IPS-18a (cell line): ENCODE measurements around the gene DRD4.

Experiments
- H3K27ac ChIP-seq: one replicate; pipeline ENCODE4 v1.5.1; 2013; ENCODE audit warnings: low read length
- H3K27me3 ChIP-seq: one replicate; pipeline ENCODE4 v1.6.1; 2013; ENCODE audit warnings: mild to moderate bottlenecking, low read length; ENCODE audit not compliant: control insufficient read depth, insufficient read depth
- H3K36me3 ChIP-seq: one replicate; pipeline ENCODE4 v1.6.1; 2013; ENCODE audit warnings: low read depth, low read length; ENCODE audit not compliant: control insufficient read depth
- H3K4me1 ChIP-seq: one replicate; pipeline ENCODE4 v1.6.1; 2013; ENCODE audit warnings: low read depth, low read length; ENCODE audit not compliant: control insufficient read depth
- H3K4me3 ChIP-seq: one replicate; pipeline ENCODE4 v1.5.1; 2013; ENCODE audit warnings: low read length
- H3K9ac ChIP-seq: one replicate; pipeline ENCODE4 v1.6.1; 2013; ENCODE audit warnings: mild to moderate bottlenecking, low read length, moderate library complexity
- H3K9me3 ChIP-seq: one replicate; pipeline ENCODE4 v1.6.1; 2013; ENCODE audit warnings: low read depth, low read length; ENCODE audit not compliant: control insufficient read depth

Gene DRD4

GRCh38 chr11:598005-598680 is 38.9 kb upstream of the DRD4 start:
- no peak overlapping the region for H3K9ac ChIP-seq
- no peaks in the 10 kb centered on the region for H3K9me3 ChIP-seq
- H3K4me3 ChIP-seq, result no peak overlapping the region
- H3K27me3 ChIP-seq, result no peaks in the 10 kb centered on the region
- peaks cover 64% of the 10 kb centered on the region for H3K36me3 ChIP-seq
- no peaks in the 10 kb centered on the region for H3K4me1 ChIP-seq
- H3K27ac ChIP-seq, result no peak overlapping the region

- Histone ChIP-seq H3K4me1 (no peaks in the 10 kb centered on the region), H3K36me3 (peaks cover 69% of the 10 kb centered on the region), H3K27ac (no peak overlapping the region), H3K9ac (no peak overlapping the region), H3K9me3 (no peaks in the 10 kb centered on the region), H3K27me3 (no peaks in the 10 kb centered on the region), H3K4me3 (no peak overlapping the region)
Observed at GRCh38 chr11:601573-602245, 35.4 kb upstream of the DRD4 start.

GRCh38 chr11:603154-603553 is 33.9 kb upstream of the DRD4 start:
- no peak overlapping the region for H3K4me3 ChIP-seq
- no peaks in the 10 kb centered on the region for H3K9me3 ChIP-seq
- no peak overlapping the region for H3K9ac ChIP-seq
- H3K27me3 ChIP-seq, result no peaks in the 10 kb centered on the region
- H3K4me1 ChIP-seq, result no peaks in the 10 kb centered on the region
- no peak overlapping the region for H3K27ac ChIP-seq
- peaks cover 83% of the 10 kb centered on the region for H3K36me3 ChIP-seq

- Histone ChIP-seq H3K9me3 (no peaks in the 10 kb centered on the region), H3K36me3 (peaks cover 85% of the 10 kb centered on the region), H3K27ac (no peak overlapping the region), H3K9ac (no peak overlapping the region), H3K4me3 (no peak overlapping the region), H3K4me1 (no peaks in the 10 kb centered on the region), H3K27me3 (no peaks in the 10 kb centered on the region)
Observed at GRCh38 chr11:605286-606129, 31.6 kb upstream of the DRD4 start.

- Histone ChIP-seq H3K27ac (no peak overlapping the region), H3K27me3 (no peaks in the 10 kb centered on the region), H3K9me3 (no peaks in the 10 kb centered on the region), H3K36me3 (peaks cover 87% of the 10 kb centered on the region), H3K4me3 (no peak overlapping the region), H3K9ac (no peak overlapping the region), H3K4me1 (no peaks in the 10 kb centered on the region)
Observed at GRCh38 chr11:606245-606644, 30.8 kb upstream of the DRD4 start.

GRCh38 chr11:607020-607780 is 29.9 kb upstream of the DRD4 start:
- H3K4me1 ChIP-seq, result no peaks in the 10 kb centered on the region
- H3K36me3 ChIP-seq, result peaks cover 80% of the 10 kb centered on the region
- no peaks in the 10 kb centered on the region for H3K27me3 ChIP-seq
- H3K9me3 ChIP-seq, result no peaks in the 10 kb centered on the region
- H3K9ac ChIP-seq, result no peak overlapping the region
- no peak overlapping the region for H3K27ac ChIP-seq
- no peak overlapping the region for H3K4me3 ChIP-seq

- Histone ChIP-seq H3K27me3 (no peaks in the 10 kb centered on the region), H3K27ac (no peak overlapping the region), H3K4me1 (no peaks in the 10 kb centered on the region), H3K9me3 (no peaks in the 10 kb centered on the region), H3K36me3 (peaks cover 79% of the 10 kb centered on the region), H3K4me3 (no peak overlapping the region), H3K9ac (no peak overlapping the region)
Observed at GRCh38 chr11:607971-608659, 29.0 kb upstream of the DRD4 start.

GRCh38 chr11:608791-609251 is 28.2 kb upstream of the DRD4 start:
- no peak overlapping the region for H3K4me3 ChIP-seq
- no peaks in the 10 kb centered on the region for H3K9me3 ChIP-seq
- H3K9ac ChIP-seq, result no peak overlapping the region
- H3K36me3 ChIP-seq, result peaks cover 74% of the 10 kb centered on the region
- no peaks in the 10 kb centered on the region for H3K27me3 ChIP-seq
- H3K27ac ChIP-seq, result no peak overlapping the region
- H3K4me1 ChIP-seq, result no peaks in the 10 kb centered on the region

GRCh38 chr11:609341-609811 is 27.7 kb upstream of the DRD4 start:
- H3K9me3 ChIP-seq, result no peaks in the 10 kb centered on the region
- no peaks in the 10 kb centered on the region for H3K27me3 ChIP-seq
- H3K9ac ChIP-seq, result no peak overlapping the region
- no peak overlapping the region for H3K27ac ChIP-seq
- H3K36me3 ChIP-seq, result peaks cover 68% of the 10 kb centered on the region
- H3K4me3 ChIP-seq, result no peak overlapping the region
- no peaks in the 10 kb centered on the region for H3K4me1 ChIP-seq

- Histone ChIP-seq H3K4me3 (no peak overlapping the region), H3K4me1 (no peaks in the 10 kb centered on the region), H3K27me3 (no peaks in the 10 kb centered on the region), H3K9me3 (no peaks in the 10 kb centered on the region), H3K27ac (no peak overlapping the region), H3K9ac (no peak overlapping the region), H3K36me3 (peaks cover 59% of the 10 kb centered on the region)
Observed at GRCh38 chr11:610146-610801, 26.8 kb upstream of the DRD4 start.
